ENCODE data around the gene MED27.

MED27 gene

DNA sequence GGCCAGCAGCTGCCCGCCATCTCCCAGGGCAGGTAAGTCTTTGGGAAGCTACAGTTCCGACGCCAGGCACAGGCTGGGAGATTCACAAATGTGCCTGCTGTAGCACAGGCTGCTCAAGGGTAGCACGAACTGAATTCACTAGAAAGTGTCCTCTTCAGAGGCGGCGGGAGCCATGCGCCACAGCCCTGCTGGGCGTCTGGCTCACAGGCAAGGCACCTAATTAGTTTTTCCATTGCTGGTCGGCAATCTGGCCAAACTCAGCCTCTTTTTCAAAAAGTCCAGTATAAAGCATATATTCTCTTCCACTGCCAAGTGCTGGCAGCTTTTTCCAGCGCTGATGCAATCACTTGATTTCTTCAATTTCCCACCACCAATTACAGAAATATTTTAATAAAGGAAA, 210.9 kb downstream of the MED27 start:
- TF ChIP-seq, protein P1, sequence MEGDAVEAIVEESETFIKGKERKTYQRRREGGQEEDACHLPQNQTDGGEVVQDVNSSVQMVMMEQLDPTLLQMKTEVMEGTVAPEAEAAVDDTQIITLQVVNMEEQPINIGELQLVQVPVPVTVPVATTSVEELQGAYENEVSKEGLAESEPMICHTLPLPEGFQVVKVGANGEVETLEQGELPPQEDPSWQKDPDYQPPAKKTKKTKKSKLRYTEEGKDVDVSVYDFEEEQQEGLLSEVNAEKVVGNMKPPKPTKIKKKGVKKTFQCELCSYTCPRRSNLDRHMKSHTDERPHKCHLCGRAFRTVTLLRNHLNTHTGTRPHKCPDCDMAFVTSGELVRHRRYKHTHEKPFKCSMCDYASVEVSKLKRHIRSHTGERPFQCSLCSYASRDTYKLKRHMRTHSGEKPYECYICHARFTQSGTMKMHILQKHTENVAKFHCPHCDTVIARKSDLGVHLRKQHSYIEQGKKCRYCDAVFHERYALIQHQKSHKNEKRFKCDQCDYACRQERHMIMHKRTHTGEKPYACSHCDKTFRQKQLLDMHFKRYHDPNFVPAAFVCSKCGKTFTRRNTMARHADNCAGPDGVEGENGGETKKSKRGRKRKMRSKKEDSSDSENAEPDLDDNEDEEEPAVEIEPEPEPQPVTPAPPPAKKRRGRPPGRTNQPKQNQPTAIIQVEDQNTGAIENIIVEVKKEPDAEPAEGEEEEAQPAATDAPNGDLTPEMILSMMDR (conservative IDR thresholded peaks at IDR 0.05): no peak
- no peak overlapping the region for H3K27ac ChIP-seq

DNA sequence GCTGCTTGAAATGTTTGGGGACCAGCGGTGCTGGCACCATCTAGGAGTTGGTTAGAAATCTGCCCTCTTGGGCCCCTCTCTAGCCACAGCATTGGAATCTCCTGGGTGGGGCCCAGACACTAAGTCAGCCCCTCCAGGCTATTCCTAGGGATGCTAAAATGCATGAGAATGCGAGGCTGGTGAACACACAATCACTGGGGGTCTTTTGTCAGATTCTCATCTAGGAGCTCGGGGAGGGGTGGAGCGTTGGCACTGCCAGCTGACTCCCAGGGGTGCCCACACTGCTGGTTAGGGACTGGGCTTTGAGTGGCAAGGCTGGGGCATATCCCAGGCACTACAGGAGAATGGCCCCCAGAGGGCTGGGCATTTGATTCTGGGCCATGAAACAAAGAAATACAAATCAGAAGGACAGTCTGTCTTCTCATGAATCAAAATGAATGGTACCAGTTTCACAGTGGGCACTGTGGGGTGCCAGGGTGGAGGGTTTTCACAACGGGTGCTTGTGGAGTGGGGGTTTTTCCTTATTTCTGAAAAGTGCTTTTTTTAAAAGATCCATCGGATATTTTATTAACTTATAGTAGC, 212.0 kb downstream of the MED27 start:
- TF ChIP-seq, protein P1 (conservative IDR thresholded peaks at IDR 0.05): no peak
- no peak overlapping the region for H3K27ac ChIP-seq

DNA sequence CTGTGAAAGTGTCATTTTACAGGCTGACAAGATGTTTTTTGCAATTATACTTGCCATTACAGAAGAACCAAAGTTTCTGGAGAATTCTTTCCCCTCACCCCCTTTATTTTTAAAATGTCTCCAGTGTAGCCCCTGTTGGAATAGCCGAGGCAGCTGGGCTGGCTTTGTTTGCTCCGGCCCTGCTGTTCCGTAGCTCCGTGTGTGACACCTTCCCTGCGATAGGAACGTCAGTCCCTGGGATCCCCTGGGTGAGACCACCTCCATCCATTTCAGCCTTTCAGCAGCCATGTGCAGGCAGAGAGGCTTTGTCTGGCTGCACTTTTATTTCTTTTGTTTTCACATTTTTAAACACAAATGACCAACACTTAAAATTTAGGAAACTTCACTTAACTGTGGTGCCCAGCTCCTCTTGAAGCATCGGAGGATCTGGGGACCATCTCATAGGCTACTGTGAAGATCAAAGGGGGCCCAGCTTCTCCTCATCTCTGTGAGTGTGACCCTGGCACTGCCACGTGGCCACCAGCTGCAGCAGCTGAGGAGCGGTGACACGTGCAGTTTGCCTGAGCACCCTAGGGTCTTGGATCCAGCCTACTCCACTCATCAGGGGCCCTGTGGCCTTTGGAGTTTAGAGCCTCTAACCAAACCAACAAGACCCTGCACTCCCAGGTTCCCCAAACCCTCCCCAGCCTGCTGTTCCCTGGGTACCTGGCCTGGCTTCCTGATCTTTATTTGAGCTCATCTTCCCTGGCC, 214.0 kb downstream of the MED27 start:
- TF ChIP-seq, protein P1 (conservative IDR thresholded peaks at IDR 0.05): no peak
- no peak overlapping the region for H3K27ac ChIP-seq

DNA sequence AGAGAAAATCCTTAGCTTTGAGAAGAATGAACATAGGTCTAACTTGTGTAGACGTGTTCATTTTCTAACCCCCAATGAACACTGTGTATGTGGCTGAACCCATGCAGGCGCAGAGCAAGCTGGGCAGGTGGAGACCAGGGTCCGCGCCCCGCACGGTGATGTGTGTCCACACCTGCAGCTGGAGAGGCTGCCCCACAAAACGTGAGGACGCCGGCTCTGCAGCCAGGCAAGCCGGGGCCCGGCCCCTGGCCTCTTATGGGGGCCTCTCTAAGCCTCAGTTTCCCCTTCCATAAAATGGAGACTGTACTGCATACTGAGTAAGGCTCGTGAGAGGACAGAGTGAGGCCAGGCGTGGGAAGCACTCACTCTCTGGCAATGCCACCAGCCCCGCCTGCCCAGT, 215.1 kb downstream of the MED27 start:
- TF ChIP-seq, protein P1 (conservative IDR thresholded peaks at IDR 0.05): no peak
- H3K27ac ChIP-seq: no peak overlapping the region

DNA sequence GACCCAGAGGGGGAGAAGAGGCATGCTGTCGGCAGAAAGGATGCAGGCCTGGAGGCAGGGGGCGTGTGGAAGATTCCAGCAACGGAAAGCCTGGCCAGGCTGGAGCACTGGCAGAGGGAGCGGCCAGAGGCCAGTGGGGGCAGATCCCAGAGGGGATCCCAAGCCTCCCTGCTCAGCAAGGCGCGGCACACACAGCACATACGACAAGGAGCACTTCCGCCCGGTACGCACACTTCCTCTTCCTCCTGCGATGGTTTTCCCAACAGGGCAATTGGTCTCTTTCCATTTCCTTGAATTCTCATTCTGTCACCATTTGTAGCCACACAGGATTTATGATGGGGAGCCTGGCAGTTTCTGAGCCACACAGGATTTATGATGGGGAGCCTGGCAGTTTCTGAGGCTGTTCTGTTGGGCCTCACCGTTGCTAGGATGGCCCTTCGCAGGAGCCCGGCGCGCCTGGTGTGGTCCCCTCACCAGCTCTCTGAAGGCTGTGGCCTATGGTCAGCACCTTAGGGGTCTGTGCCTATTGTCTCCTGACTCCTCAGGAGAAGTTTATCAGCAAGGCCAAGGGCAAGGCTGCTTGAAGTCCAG, 216.3 kb downstream of the MED27 start:
- no peak overlapping the region for H3K27ac ChIP-seq
- TF ChIP-seq, protein P1 (conservative IDR thresholded peaks at IDR 0.05): no peak

DNA sequence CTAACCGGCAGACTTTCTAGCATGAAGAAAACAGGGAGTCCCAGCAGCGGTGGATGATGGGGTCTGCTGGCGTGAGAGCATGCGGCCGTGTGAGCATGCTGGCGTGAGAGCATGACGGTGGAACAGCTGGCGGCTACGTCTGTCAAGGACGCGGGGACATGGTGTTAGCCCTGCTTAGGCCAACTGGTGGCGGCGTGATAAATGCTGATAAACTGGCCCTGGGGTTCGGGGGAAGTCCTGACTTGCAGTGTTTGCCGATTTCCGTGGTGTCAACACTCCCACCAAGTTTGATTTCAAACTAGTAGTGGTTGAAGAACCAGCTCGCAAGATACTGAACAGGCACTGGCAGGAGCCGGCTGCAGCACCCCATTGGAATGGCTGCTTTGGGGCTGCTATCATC, 217.4 kb downstream of the MED27 start:
- H3K27ac ChIP-seq: no peak overlapping the region
- TF ChIP-seq, protein P1 (conservative IDR thresholded peaks at IDR 0.05): no peak

DNA sequence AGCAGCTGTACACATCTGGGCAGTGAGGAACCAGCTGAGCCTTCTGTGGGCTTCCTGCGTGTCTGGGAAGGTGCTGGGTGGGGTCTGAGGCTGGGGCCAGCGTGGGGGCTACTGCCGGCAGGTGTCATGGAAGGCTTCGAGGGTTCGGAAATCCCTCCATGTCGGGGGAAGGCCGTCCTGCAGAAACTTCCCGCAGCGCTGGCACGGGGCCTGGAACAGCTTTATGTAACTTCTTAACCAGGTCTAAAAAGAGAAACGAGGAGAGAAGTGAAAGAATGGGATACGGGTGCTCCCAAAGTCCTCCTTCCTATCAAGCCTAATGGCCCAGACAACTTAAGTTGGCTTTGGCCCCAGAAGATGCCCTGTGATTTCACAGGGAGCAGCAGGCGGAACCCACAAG, 219.2 kb downstream of the MED27 start:
- TF ChIP-seq, protein P1 (conservative IDR thresholded peaks at IDR 0.05): no peak
- H3K27ac ChIP-seq: no peak overlapping the region
